NCI-H345 treated with DMSO at 0.1 percent for 48 hours (cell line): Measurements from ENCODE around the gene MARCHF3.
"Not testable (repeated sequence)": the region's sequence is repeated elsewhere in the genome, so short reads cannot be mapped to it uniquely, and the experiment has no call there.

Source experiments
- DNase-seq: peaks from one replicate; lab custom pipeline; 2025; ENCODE audit not compliant: unreplicated experiment; lab: John Stamatoyannopoulos, UW

Gene MARCHF3

GRCh38 chr5:126852091-126852571 is 178.2 kb downstream of the MARCHF3 start:
- DNase-seq: no peak

- no peak for DNase-seq
Observed at GRCh38 chr5:126851501-126852011, 178.8 kb downstream of the MARCHF3 start.

- no peak for DNase-seq
Observed at GRCh38 chr5:126849101-126849678, 181.2 kb downstream of the MARCHF3 start.

- no peak for DNase-seq
Observed at GRCh38 chr5:126848253-126848652, 182.1 kb downstream of the MARCHF3 start.

GRCh38 chr5:126847826-126848251 is 182.5 kb downstream of the MARCHF3 start:
- no peak for DNase-seq

- DNase-seq: no peak
Observed at GRCh38 chr5:126847456-126847820, 182.9 kb downstream of the MARCHF3 start.

GRCh38 chr5:126846744-126847455 is 183.5 kb downstream of the MARCHF3 start:
- DNase-seq: no peak

- no peak for DNase-seq
Observed at GRCh38 chr5:126846344-126846743, 184.0 kb downstream of the MARCHF3 start.

- not testable (repeated sequence) for DNase-seq
Observed at GRCh38 chr5:126845470-126846070, 184.8 kb downstream of the MARCHF3 start.

- DNase-seq: not testable (repeated sequence)
Observed at GRCh38 chr5:126843375-126843774, 187.0 kb downstream of the MARCHF3 start.

GRCh38 chr5:126839407-126839806 is 191.0 kb downstream of the MARCHF3 start:
- DNase-seq: not testable (repeated sequence)

- no peak for DNase-seq
Observed at GRCh38 chr5:126837906-126838539, 192.3 kb downstream of the MARCHF3 start.

GRCh38 chr5:126837242-126837641 is 193.1 kb downstream of the MARCHF3 start:
- no peak for DNase-seq

- no peak for DNase-seq
Observed at GRCh38 chr5:126836778-126837177, 193.6 kb downstream of the MARCHF3 start.

GRCh38 chr5:126831156-126831555 is 199.2 kb downstream of the MARCHF3 start:
- no peak for DNase-seq

- DNase-seq: no peak
Observed at GRCh38 chr5:126830061-126830460, 200.3 kb downstream of the MARCHF3 start.

GRCh38 chr5:126829098-126829497 is 201.3 kb downstream of the MARCHF3 start:
- no peak for DNase-seq

GRCh38 chr5:126826619-126827215 is 203.6 kb downstream of the MARCHF3 start:
- DNase-seq: no peak

- DNase-seq: no peak
Observed at GRCh38 chr5:126819253-126819652, 211.1 kb downstream of the MARCHF3 start.

- no peak for DNase-seq
Observed at GRCh38 chr5:126818736-126819135, 211.6 kb downstream of the MARCHF3 start.
